Liver (tissue), 9 donors: ENCODE results near the gene ZNF454. TPM values are rescaled to one million over a fixed set of nuclear protein-coding genes. Genes with fewer than 3 reads are reported as not detected.
A peak's percentile ranks its signal among the peaks of the same experiment; 100 is the strongest.

Experiments
- DNase-seq: peaks from one replicate; pipeline ENCODE4 v3.0.0-alpha.2; 2017; ENCODE audit warnings: low spot score
- H3K27ac ChIP-seq, 2 donors: one replicate each; pipeline ENCODE4 v1.7.0; 2013; ENCODE audit warnings: inconsistent platforms in 2 of 2, low read length in 2 of 2, control low read depth in 1 of 2, low read depth in 1 of 2, mild to moderate bottlenecking in 1 of 2
- H3K27me3 ChIP-seq, 4 donors: one replicate each; pipeline versions ENCODE4 v1.6.1 to v1.7.0; 2013; ENCODE audit warnings: low read length in 3 of 4, inconsistent platforms in 1 of 4, mild to moderate bottlenecking in 1 of 4, moderate library complexity in 1 of 4; ENCODE audit not compliant: control insufficient read depth in 4 of 4, insufficient read depth in 4 of 4
- H3K36me3 ChIP-seq, 4 donors: one replicate each; pipeline versions ENCODE4 v1.6.1 to v1.7.0; 2013; ENCODE audit warnings: low read length in 3 of 4, mild to moderate bottlenecking in 3 of 4, low read depth in 1 of 4, moderate library complexity in 1 of 4; ENCODE audit not compliant: control insufficient read depth in 4 of 4, insufficient read depth in 3 of 4
- H3K4me1 ChIP-seq, 4 donors: one replicate each; pipeline versions ENCODE4 v1.6.1 to v1.7.0; 2013; ENCODE audit warnings: low read length in 3 of 4, mild to moderate bottlenecking in 3 of 4, moderate library complexity in 1 of 4; ENCODE audit not compliant: control insufficient read depth in 4 of 4, insufficient read depth in 4 of 4
- H3K4me3 ChIP-seq, 3 donors: one replicate each; pipeline versions ENCODE4 v1.6.1 to v1.7.0; 2013; ENCODE audit warnings: low read length in 3 of 3, control low read depth in 1 of 3, low read depth in 1 of 3, mild to moderate bottlenecking in 1 of 3
- H3K9ac ChIP-seq, 2 donors: one replicate each; pipeline ENCODE4 v1.7.0; 2013; ENCODE audit warnings: low read length in 2 of 2, mild to moderate bottlenecking in 2 of 2, moderate library complexity in 2 of 2, control low read depth in 1 of 2, low read depth in 1 of 2
- H3K9me3 ChIP-seq, 4 donors: one replicate each; pipeline versions ENCODE4 v1.6.1 to v1.7.0; 2013; ENCODE audit warnings: low read length in 3 of 4; ENCODE audit not compliant: control insufficient read depth in 4 of 4
- FOXA1 ChIP-seq: IDR thresholded peaks from 2 replicates; pipeline ENCODE4 v1.6.1; 2016; ENCODE audit warnings: antibody characterized with exemption
- FOXA2 ChIP-seq: IDR thresholded peaks from 2 replicates; pipeline ENCODE4 v1.6.1; 2016; ENCODE audit warnings: antibody characterized with exemption
- GABPA ChIP-seq, 2 donors: IDR thresholded peaks in 1 of 2; conservative IDR thresholded peaks in 1 of 2; 2 replicates each; pipeline ENCODE4 v1.6.1; 2016; ENCODE audit warnings: antibody characterized with exemption in 2 of 2, mild to moderate bottlenecking in 1 of 2, moderate library complexity in 1 of 2
- HNF4A ChIP-seq, 2 donors: conservative IDR thresholded peaks; 2 replicates each; pipeline ENCODE4 v1.6.1; 2016; ENCODE audit warnings: antibody characterized with exemption in 2 of 2, mild to moderate bottlenecking in 2 of 2
- HNF4G ChIP-seq: IDR thresholded peaks from 2 replicates; pipeline ENCODE4 v1.6.1; 2016; ENCODE audit warnings: antibody characterized with exemption
- MAX ChIP-seq: IDR thresholded peaks from 2 replicates; pipeline ENCODE4 v1.6.1; 2016; ENCODE audit warnings: antibody characterized with exemption
- NR2F2 ChIP-seq: IDR thresholded peaks from 2 replicates; pipeline ENCODE4 v1.6.1; 2016; ENCODE audit warnings: antibody characterized with exemption
- RAD21 ChIP-seq, 2 donors: IDR thresholded peaks; 2 replicates each; pipeline ENCODE4 v1.6.1; 2016; ENCODE audit warnings: antibody characterized with exemption in 2 of 2, mild to moderate bottlenecking in 2 of 2
- RXRA ChIP-seq, 2 donors: IDR thresholded peaks; 2 replicates each; pipeline ENCODE4 v1.6.1; 2017 to 2018; ENCODE audit warnings: antibody characterized with exemption in 2 of 2, mild to moderate bottlenecking in 1 of 2
- SP1 ChIP-seq: IDR thresholded peaks from 2 replicates; pipeline ENCODE4 v1.6.1; 2018; ENCODE audit warnings: antibody characterized with exemption, mild to moderate bottlenecking
- TAF1 ChIP-seq: conservative IDR thresholded peaks from 2 replicates; pipeline ENCODE4 v1.6.1; 2016; ENCODE audit warnings: antibody characterized with exemption, mild to moderate bottlenecking
- YY1 ChIP-seq: IDR thresholded peaks from 2 replicates; pipeline ENCODE4 v1.6.1; 2016; ENCODE audit warnings: antibody characterized with exemption, mild to moderate bottlenecking
- WGBS: extraction: QIAGEN DNeasy Blood & Tissue Kit; methylation state at CpG from one replicate; pipeline ENCODE4 v1.1.7; 2013; 5-methylcytosine and 5-hydroxymethylcytosine counted together
- polyA plus RNA-seq, 2 donors: library from polyadenylated mRNA; stranded (reverse) in 1 of 2; unstranded in 1 of 2; fragments of 200-250 nt in 1 of 2; fragments of >200 nt in 1 of 2; fragmentation: Nextera tagmentation in 1 of 2; extraction: Ambion mirVana in 1 of 2; gene quantifications; one replicate each; pipeline versions ENCODE4 v1.2.1 to v1.2.3, GENCODE V29; 2013 to 2015
- total RNA-seq, 2 donors: library from RNA; depleted of rRNA; stranded (reverse); fragments of >200 nt; gene quantifications; one replicate each; pipeline ENCODE4 v1.2.3, GENCODE V29; 2014
- TF ChIP-seq, protein P1 (sequence below): IDR thresholded peaks from 2 replicates; pipeline ENCODE4 v1.6.1; 2016; ENCODE audit warnings: antibody characterized with exemption, mild to moderate bottlenecking
- donor health status: healthy.
- donor health status: healthy.
- donor health status: healthy.
- donor health status: healthy.
- donor health status: healthy.

The ZNF454 gene
- total RNA-seq, result under 1 TPM; 0.33 to 0.50 TPM
- polyA plus RNA-seq, result under 1 TPM; 0.09 to 0.21 TPM

- Histone ChIP-seq H3K4me3 (peak within 1 kb of the TSS; percentile 46 to 76 (median 66)), H3K27ac (peak within 1 kb of the TSS; percentile 50 to 59), H3K9ac (no peak within 1 kb of the TSS), H3K4me1 (no peaks in the 10 kb centered on the region), H3K27me3 (peaks cover 0 to 3% (median 0%) of the 10 kb centered on the region in 4 donors), H3K9me3 (peaks cover 56 to 85% (median 81%) of the 10 kb centered on the region in 4 donors), H3K36me3 (no peaks in the 10 kb centered on the region)
- WGBS, result 6% methylated on average over 69 of the region's 69 CpGs
- TF ChIP-seq FOXA2, result no peak
- TF ChIP-seq RAD21 (IDR thresholded peaks at IDR 0.05), result peak in 1 of 2 donors; percentile 16
- DNase-seq, result peak; percentile 80
These were observed at the start of gene ZNF454 for GRCh38 chr5:178940569-178941360. Gene ZNF454, plus strand, starts transcription at chr5:178941198. Its CDS starts 1,594 bp downstream, at chr5:178942792.

DNA sequence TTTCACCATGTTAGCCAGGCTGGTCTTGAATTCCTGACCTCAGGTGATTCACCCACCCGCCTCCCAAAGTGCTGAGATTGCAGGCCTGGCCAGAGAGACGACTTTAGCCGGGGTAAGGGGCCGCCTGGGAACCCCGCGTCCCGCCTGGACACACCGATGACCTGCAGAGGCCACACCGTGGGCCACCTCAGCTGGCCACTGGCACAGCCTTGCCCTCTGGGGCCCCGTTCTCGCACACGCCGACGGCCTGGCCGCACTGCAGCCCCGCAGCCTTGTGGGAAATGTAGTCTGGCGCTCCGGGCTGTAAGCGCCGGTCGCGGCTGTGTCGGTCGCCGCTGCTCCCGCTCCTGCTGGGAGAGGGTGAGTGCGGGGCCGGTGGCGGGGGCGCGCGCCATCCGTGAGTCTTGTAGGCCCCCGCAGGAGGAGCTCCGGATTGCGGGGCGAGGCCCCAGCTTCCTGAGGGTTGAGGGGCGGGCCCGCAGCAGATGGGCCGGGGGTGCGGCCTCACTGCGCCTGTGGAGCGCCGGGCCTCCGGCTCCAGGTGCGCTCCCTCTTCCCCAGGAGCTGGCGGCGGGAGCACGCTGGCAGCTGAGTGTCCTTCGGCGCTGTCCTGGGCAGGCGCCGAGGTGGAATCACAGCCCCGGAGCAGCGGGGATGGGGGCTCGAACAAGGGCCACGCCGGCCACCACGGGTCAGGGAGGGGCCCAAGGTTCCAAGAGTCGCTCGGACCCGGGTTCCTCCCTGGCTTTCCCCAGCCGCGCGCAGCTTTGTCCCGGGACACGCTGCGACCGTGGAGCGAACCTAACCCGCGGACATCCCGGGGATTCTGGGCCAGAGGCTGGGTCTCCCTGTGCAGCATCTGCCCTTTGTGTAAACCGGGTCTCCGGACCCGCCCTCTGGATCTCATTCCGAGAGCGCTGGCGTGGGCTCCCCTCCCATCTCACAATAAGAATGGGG, 45.1 kb upstream of the ZNF454 start, which contains the start of gene ZFP2:
ZFP2 (plus strand) TSS at position 299 of the 957 bp plus-strand sequence. CDS start 35,401 bp downstream, outside the sequence.
- H3K27ac ChIP-seq, result peak within 1 kb of the TSS in 1 of 2 donors; percentile 43
- H3K4me1 ChIP-seq, result peaks cover 0 to 6% (median 4%) of the 10 kb centered on the region in 4 donors
- peak within 1 kb of the TSS in 1 of 2 donors; percentile 55 for H3K9ac ChIP-seq
- WGBS, result 4% methylated on average over 79 of the region's 79 CpGs
- peaks cover 8 to 31% (median 13%) of the 10 kb centered on the region in 4 donors for H3K9me3 ChIP-seq
- DNase-seq, result peak; percentile 50
- H3K27me3 ChIP-seq, result no peaks in the 10 kb centered on the region
- no peaks in the 10 kb centered on the region for H3K36me3 ChIP-seq
- H3K4me3 ChIP-seq, result peak within 1 kb of the TSS; percentile 53 to 95 (median 74)
- TF ChIP-seq GABPA (IDR thresholded peaks at IDR 0.05 in 1 of 2, conservative IDR thresholded peaks at IDR 0.05 in 1 of 2), result peak in 1 of 2 donors; percentile 27
- no peak for TF ChIP-seq MAX
- TF ChIP-seq FOXA2, result no peak
- TF ChIP-seq FOXA1, result no peak
- TF ChIP-seq HNF4A (conservative IDR thresholded peaks at IDR 0.05), result no peak
- TF ChIP-seq RAD21 (IDR thresholded peaks at IDR 0.05), result peak in 1 of 2 donors; percentile 29
- TF ChIP-seq SP1, result no peak
- TF ChIP-seq NR2F2, result no peak
- TF ChIP-seq, protein P1, sequence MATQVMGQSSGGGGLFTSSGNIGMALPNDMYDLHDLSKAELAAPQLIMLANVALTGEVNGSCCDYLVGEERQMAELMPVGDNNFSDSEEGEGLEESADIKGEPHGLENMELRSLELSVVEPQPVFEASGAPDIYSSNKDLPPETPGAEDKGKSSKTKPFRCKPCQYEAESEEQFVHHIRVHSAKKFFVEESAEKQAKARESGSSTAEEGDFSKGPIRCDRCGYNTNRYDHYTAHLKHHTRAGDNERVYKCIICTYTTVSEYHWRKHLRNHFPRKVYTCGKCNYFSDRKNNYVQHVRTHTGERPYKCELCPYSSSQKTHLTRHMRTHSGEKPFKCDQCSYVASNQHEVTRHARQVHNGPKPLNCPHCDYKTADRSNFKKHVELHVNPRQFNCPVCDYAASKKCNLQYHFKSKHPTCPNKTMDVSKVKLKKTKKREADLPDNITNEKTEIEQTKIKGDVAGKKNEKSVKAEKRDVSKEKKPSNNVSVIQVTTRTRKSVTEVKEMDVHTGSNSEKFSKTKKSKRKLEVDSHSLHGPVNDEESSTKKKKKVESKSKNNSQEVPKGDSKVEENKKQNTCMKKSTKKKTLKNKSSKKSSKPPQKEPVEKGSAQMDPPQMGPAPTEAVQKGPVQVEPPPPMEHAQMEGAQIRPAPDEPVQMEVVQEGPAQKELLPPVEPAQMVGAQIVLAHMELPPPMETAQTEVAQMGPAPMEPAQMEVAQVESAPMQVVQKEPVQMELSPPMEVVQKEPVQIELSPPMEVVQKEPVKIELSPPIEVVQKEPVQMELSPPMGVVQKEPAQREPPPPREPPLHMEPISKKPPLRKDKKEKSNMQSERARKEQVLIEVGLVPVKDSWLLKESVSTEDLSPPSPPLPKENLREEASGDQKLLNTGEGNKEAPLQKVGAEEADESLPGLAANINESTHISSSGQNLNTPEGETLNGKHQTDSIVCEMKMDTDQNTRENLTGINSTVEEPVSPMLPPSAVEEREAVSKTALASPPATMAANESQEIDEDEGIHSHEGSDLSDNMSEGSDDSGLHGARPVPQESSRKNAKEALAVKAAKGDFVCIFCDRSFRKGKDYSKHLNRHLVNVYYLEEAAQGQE, result no peak

DNA sequence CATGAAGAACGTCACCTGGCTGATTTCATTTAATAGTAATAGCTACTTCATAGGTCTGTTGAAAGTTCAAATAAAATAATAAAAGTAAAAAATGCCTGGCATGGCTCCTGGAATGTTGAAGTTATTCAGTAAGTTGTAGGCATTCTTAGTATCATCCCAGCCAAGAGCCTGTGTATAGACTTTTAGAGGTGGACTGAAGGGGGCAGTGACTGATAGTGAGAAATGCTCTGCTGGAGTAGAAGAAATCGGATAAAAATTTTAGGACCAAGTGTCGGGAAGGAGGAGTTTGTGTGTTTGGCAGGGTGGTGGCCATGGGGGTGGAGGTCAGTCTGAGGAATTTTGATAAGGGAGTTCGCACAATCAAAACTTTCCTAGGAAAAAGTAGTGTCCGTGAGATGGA, 41.7 kb upstream of the ZNF454 start:
- Histone ChIP-seq H3K27ac (no peak overlapping the region), H3K27me3 (no peaks in the 10 kb centered on the region), H3K9ac (no peak overlapping the region), H3K4me3 (no peak overlapping the region), H3K9me3 (peaks cover 8 to 23% (median 18%) of the 10 kb centered on the region in 4 donors), H3K4me1 (peaks cover 0 to 6% (median 4%) of the 10 kb centered on the region in 4 donors), H3K36me3 (peaks cover 0 to 3% (median 0%) of the 10 kb centered on the region in 4 donors)
- DNase-seq, result no peak
- WGBS, result 84% methylated on average over 5 of the region's 5 CpGs
- no peak for TF ChIP-seq FOXA1
- no peak for TF ChIP-seq MAX
- TF ChIP-seq, protein P1, result no peak
- no peak for TF ChIP-seq YY1
- no peak for TF ChIP-seq FOXA2
- TF ChIP-seq SP1, result no peak
- no peak for TF ChIP-seq RXRA (IDR thresholded peaks at IDR 0.05)
- TF ChIP-seq HNF4G, result no peak
- TF ChIP-seq HNF4A (conservative IDR thresholded peaks at IDR 0.05), result no peak
- no peak for TF ChIP-seq RAD21 (IDR thresholded peaks at IDR 0.05)
- TF ChIP-seq TAF1, result no peak
